GM21390 (cell line): Measurements from ENCODE around the gene SLIT3.

Source experiments
- ATAC-seq: cut with Tn5 transposase; IDR thresholded peaks from one replicate; pipeline ENCODE4 v1.9.1; 2021; ENCODE audit not compliant: unreplicated experiment

The SLIT3 gene

GRCh38 chr5:168879331-168879730 lies 421.6 kb downstream of the SLIT3 start:
- ATAC-seq = peak; percentile 12

GRCh38 chr5:168878135-168878745 lies 422.7 kb downstream of the SLIT3 start:
- ATAC-seq = no peak

GRCh38 chr5:168877132-168877892 lies 423.6 kb downstream of the SLIT3 start:
- no peak for ATAC-seq

GRCh38 chr5:168876419-168876818 lies 424.5 kb downstream of the SLIT3 start:
- no peak for ATAC-seq

DNA sequence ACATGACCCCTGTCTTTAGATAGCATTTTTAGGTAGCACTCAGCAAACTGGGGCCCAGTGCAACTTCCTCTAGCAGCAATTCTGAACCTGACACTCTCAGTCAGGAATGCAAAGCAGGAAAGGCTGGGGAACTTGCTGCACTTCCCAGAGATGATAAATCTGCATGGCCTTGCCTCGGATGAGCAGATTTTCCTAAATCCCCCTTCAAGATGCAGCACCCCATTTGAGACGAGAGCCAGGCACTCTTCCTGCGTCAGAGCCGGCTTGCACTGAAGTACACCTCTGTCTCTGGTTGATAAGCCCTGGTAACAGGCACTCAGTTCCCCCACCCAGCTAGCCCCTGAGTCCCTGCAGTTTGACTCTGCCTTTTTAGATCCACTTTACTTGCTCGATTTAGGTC lies 425.1 kb downstream of the SLIT3 start:
- no peak for ATAC-seq

GRCh38 chr5:168874713-168875380 lies 426.1 kb downstream of the SLIT3 start:
- no peak for ATAC-seq

- ATAC-seq = no peak
Measured at GRCh38 chr5:168872246-168872645, 428.7 kb downstream of the SLIT3 start.

- ATAC-seq = no peak
Measured at GRCh38 chr5:168870910-168871309, 430.0 kb downstream of the SLIT3 start.

- ATAC-seq = no peak
Measured at GRCh38 chr5:168869615-168870227, 431.2 kb downstream of the SLIT3 start.

DNA sequence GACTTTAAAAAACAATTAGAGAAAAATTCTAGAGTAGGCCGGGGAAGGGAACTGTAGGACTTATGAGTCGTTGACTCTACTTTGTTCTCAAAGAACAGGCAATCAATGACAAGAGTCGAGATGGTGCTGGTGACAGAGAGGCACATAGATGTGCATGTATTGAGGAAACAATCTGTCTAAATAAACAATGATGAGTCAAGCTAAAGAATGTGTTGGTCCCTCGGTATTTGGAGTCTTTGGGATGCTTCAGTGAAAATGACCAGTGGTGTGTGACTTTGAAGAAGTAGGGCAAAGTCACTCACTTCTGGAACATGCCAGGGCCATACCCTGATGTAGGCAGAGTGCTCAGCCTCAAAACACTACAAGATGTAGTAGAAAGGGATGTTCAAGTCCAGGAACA lies 433.7 kb downstream of the SLIT3 start:
- no peak for ATAC-seq

- ATAC-seq = no peak
Measured at GRCh38 chr5:168865968-168866367, 435.0 kb downstream of the SLIT3 start.

GRCh38 chr5:168863021-168863420 lies 437.9 kb downstream of the SLIT3 start:
- ATAC-seq = no peak

GRCh38 chr5:168860503-168860902 lies 440.4 kb downstream of the SLIT3 start:
- no peak for ATAC-seq

DNA sequence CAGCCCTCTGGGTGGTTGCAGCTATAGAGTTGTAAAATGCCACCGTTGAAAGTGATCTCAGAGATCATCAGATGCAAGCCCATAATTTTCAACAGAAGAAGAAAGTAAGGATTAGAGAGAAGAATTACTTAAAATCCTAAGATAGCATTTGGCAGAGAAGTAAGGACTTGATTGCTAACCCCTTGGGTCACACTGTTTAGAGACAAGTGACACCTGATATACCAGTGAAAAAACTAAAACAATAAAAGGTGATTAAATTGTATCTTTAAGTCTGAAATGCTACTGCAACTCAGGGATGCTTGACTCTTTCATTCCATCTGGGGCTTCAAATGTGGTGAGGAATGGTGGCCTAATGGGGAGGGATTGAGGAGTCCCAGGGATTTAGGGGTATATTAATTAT lies 440.9 kb downstream of the SLIT3 start:
- ATAC-seq = no peak

- ATAC-seq = no peak
Measured at GRCh38 chr5:168859471-168859870, 441.5 kb downstream of the SLIT3 start.

- ATAC-seq = no peak
Measured at GRCh38 chr5:168858994-168859393, 441.9 kb downstream of the SLIT3 start.

DNA sequence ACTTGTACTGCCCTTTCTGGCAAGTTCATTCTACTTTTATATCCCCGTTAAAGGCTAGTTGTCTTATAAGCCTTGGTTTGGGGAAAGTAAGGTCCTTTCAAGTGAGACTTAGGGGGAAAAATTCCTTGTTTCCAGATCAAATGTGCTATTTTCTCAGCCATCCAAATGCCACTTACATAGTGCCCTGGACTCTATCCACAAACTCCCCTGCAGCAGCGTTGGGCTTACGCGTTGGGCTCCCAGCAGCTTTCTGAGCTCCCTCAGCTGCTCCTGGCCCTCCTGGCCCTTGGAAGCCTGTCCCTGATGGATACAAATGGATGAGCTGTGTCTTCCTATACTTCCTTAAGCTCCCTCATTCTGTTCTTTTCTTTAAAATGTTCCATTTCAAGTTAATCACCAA lies 442.6 kb downstream of the SLIT3 start:
- ATAC-seq = no peak

DNA sequence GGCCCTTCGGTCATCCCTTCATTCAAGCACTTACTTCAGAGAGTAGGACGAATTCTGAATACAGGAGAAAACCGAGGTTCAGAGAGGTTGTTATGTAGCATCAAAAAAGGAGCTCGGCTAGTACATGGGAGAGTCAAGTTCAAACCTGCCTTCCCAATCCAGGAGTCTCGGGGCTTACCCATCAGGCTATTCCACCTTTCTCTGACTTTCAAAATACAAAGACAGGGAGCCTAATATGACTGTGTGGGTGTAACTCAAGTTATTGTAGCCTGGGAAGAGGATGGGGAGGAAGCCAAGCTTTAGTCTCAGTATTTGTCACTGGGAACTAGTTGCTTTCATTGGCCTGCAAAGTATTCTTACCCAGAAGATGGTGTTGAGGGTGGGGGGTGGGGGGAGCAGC lies 447.0 kb downstream of the SLIT3 start:
- ATAC-seq = no peak

DNA sequence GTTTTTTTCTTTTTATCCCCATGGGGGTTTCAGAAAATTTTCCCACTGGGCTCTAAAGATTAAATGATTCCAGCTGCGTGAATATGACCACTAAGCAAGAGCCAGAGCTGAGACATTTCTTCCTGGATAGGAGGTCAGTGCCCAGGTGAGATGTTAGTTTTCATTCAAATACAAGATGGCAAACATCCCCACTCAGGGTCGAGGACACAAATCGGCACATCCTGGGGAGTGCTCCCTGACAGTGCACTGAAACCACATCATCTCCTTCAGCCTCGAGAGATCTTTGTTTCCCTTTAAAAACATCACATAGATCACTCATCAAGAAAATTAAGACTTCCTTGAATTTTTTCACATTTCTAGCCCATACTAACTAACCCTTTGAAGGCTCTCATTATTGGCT lies 448.6 kb downstream of the SLIT3 start:
- ATAC-seq = no peak

DNA sequence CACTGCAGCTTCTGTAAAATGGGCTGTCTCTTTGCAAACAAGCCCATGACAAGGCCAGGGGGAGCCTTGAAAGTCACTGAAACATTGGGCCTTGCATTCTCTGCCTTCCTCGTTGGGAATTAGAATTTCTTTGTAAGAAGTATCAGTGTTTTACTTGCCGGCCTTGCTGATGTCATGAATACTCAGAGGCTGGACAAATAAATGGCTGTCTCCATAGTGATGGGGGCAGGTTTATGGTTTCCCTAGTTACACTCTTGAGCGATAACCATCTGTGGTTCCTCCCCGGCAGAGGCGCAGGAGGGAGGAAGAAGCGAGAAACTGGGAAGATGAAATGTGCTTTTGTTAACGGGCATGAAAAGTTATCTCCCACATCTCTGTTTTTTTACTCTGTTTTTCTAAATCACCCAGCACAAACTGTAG lies 449.0 kb downstream of the SLIT3 start:
- peak; percentile 69 for ATAC-seq

GRCh38 chr5:168850683-168851082 lies 450.3 kb downstream of the SLIT3 start:
- no peak for ATAC-seq

DNA sequence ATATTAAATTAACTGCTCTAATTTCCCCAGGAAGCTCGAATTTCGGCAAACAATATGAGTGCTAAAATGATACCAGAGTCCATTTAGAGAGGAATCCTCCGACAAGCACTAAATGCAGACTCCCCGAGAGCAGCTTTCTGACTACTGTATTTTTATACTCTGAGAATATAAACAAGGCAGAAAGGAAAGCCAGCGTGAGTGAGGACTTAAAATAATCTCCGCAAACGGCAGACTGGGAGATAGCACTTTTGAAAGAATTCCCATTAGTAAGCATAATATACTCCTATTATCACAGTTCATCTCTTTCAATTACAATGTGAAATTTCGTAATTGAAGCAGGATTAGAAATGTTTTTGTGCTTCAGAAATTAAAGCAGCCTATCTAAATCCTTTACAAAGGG lies 452.4 kb downstream of the SLIT3 start:
- no peak for ATAC-seq
